CD4-positive, alpha-beta T cell treated with Interleukin-21 for 1 hour (primary cell): Measurements from ENCODE around the gene GRIN1.
"Not testable (repeated sequence)": the region's sequence is repeated elsewhere in the genome, so short reads cannot be mapped to it uniquely, and the experiment has no call there.

Source experiments
- DNase-seq: peaks from one replicate; pipeline ENCODE4 v3.0.0-alpha.2; 2020

The GRIN1 gene

DNA sequence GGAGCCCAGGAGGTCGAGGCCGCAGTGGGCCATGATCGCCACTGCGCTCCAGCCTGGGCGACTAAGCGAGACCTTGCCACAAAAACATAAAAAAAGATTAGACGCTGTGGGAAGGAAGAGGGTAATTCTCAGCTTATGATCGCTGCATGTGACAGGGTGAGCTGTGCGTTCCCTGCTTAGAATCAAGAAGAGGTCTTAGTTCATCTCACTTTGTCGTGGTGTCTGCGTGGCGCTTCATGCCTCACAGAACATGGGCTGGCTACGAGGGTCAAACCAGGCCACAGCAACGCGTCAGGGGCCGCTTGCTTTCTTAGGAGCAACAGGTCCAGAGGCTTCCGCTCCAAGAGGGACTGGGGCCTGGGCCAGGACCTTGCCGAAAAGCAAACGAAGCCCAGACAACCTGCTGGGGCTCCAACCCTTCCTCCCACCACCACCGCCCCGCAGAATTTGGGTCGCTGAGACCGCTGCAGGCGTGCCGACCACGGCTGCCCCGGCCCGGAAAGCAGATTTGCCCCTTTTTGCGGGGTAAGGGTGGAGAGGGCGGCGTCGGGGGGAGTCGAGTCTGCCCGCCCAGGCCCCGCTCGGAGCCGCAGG, 10.0 kb upstream of the GRIN1 start:
- peak; percentile 24 for DNase-seq

DNA sequence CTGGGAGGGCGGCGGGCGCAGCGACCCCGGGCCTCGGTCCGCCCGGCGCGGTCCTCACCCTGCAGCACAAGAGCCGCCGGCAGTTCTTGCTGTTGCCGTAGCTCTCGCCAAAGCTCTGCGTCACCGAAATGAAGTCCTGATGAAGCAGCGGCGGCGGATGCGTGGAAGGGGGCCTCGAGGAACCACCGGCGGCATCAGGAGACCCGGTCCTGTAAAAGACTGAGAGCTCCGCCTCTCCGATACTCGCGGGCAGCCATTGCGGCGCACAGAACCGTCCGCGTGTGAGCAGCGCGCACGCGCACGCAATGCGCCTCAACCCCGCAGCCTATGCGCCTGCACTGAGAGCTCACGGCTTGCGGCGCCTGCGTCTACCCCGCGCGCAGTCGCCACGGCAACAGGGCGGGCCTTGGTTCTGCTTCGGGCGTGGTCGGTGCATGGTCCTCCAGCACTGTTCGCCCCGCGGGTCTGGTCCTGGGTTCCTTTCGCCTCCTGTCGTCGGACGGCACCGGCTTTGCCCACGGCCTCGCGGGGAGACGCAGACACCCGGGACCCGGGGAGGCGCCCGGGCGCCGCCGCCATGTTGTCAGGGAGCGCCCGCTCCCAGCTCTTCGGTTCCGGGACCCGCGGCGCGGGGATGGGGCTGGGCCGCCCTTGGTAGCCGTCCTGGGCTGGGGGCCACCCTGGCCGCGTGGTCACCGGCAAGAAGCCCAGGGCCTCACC, 9.3 kb upstream of the GRIN1 start:
- peak; percentile 90 for DNase-seq

DNA sequence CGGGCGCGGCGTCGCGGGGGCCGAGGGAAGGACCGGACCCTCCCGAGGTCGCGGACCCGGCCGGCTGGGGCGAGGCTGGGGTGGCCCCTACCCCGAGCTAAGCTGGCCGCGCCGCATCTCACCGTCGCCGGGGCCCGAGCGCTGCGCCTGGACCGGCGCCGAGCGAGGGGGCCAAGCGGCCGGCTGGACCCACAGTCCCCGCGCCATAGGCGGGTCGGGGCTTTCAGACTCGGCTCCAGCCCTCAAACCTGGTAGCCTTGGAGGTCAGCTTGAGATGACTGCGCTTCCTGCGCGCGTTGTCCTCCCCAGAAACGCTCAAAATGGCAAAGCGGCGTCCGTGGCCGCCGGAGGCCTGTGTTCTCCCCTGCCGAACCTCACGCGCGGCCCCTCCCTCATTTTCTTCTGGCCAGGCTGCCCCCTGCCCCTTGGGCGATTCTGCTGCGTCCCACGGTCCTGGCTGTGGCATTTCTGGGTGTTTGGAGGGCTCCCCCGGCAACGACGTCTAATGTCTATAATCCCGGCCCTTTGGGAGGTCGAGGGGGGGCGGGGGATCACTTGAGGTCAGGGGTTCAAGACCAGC, 8.7 kb upstream of the GRIN1 start:
- no peak for DNase-seq

DNA sequence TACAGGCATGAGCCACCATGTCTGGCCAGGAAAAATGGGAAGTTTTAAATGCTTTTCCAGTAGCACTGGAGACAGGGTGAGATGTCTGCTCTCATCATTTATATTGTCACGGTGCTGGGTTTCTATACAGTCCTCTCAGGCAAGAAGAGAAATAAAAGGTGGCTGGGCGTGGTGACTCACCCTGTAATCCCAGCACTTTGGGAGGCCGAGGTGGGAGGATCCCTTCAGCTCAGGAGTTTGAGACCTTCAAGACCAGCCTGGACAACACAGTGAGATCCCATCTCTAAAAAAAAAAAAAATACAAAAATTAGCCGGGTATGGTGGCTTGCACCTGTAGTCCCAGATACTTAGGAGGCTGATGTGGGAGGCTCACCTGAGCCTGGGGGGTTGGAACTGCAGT, 4.8 kb upstream of the GRIN1 start:
- no peak for DNase-seq

DNA sequence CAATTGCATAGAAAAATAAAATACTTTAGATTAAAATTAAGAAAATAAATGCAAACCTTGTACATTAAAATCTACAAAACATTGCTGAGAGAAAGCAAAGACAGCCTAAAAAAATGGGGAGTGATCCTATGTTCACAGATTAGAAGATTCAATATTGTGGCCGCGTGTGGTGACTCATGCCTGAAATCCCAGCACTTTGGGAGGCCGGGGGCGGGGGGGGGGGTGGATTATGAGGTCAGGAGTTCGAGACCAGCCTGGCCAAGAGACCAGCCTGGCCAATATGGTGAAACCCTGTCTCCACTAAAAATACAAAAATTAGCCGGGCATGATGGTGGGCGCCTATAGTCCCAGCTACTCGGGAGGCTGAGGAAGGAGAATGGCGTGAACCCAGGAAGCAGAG, 3.8 kb upstream of the GRIN1 start:
- not testable (repeated sequence) for DNase-seq

DNA sequence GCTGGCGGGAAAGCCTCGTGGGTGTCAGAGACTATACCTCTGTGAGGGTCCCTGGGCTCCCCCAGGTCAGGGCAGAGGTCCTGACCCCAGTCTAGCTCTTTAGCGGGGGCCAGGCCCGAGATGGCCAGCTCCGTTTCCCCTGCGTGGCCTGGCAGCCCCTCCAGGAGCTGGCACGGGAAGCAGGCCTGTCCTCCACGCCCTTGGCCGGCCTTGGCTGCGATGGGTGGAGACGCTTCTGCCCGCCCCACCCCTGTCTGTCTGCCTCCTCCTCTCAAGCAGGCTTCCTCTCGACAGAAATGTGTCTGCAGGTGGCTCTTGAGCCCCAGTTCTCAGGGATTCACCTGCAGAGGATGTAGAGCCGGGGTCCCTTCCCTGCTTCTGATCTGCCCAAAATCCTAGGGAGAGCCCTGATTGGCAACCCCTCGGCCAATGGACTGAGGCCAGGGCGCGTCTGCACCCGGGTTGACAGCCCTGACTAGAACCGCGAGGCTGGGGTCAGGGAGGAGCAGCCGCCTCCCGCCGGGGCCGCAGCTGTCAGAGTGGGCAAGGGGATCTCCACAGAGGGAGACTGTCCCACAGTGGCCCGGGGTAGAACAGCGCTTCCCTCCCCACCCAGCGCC, 2.6 kb upstream of the GRIN1 start:
- DNase-seq = no peak

DNA sequence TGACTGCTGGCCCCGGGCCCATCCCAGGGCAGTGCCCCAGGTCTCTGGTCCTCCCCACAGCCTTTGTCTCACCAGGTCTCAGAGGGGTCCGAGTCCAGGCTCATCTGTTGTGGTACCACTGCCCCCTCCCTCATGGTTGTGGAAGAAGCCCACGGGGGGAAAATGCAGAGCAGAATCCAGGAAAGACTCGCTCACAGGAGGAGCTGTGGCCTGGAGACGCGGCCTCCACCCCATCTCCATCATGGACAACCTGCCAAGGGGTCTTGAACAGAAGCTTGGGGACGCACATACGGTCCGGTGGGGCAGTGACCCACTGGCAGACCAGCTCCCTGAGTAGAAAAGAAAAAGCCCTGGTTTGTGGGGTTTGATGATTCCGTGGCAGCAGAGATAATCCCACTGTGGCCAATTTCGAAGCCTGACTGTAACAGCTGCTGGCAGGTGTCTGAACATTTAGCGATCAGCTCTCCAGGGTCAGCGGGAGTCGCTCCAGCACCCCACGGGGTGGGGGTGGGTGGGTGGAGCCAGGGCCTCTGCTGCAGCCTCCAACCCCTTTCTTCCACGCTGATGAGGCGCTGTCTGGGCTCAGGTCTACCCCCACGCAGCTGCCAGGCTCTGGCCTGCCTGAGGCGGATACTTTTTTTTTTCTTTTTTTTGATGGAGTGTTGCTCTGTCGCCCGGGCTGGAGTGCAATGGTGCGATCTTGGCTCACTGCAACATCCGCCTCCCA, 1.9 kb upstream of the GRIN1 start:
- DNase-seq = no peak

DNA sequence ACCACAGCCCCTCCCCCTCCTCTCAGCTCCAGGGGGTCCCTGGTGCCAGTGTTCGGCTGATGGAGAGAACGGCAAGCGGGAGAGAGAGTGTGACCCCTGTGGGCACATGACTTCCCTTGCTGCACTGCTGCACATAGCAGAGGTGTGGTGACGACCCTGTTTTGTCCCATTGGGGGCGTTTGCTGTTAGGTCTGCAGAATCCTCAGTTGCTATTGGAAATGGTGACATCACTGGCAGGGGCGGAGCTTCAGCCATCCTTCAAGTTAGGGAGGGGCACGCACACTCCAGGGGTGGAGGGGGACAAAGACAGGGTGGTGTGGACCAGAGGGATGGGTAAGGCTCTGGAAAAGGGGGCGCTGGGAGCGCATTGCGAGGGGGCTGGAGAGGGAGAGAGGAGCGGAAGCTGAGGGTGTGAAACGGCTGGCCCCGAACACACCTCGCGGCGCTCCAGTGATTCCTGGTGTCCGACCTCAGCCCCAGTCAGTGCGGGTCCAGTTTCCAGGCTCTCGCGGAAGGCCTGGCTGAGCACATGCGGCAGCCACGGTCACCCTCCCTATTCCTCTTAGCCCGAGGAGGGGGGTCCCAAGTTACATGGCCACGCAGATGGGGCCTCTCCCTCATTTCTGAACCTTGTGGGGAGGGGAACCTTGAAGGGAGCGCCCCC, 764 bp upstream of the GRIN1 start:
- DNase-seq = no peak

DNA sequence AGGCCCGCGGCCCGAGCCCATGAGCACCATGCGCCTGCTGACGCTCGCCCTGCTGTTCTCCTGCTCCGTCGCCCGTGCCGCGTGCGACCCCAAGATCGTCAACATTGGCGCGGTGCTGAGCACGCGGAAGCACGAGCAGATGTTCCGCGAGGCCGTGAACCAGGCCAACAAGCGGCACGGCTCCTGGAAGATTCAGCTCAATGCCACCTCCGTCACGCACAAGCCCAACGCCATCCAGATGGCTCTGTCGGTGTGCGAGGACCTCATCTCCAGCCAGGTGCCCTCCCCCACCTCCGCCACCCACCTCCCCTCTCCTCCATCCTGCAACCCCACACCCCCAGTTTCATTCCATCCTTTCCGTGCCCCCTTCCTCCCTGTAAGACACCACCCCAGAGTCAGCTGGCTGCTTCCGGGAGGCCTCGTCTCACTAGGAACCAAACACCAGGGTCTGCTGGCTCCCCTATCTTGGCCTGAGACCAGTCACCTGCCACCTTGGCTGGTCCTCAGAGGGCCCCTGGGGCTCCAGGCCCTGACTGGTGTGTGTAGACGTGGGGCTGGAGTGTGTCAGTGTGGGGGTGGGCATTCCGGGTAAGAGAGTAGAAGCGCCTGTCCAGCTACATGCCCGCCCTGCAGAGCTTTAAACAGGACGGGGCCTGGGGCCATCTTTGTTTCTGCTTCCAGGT, 655 bp downstream of the GRIN1 start:
- no peak for DNase-seq

DNA sequence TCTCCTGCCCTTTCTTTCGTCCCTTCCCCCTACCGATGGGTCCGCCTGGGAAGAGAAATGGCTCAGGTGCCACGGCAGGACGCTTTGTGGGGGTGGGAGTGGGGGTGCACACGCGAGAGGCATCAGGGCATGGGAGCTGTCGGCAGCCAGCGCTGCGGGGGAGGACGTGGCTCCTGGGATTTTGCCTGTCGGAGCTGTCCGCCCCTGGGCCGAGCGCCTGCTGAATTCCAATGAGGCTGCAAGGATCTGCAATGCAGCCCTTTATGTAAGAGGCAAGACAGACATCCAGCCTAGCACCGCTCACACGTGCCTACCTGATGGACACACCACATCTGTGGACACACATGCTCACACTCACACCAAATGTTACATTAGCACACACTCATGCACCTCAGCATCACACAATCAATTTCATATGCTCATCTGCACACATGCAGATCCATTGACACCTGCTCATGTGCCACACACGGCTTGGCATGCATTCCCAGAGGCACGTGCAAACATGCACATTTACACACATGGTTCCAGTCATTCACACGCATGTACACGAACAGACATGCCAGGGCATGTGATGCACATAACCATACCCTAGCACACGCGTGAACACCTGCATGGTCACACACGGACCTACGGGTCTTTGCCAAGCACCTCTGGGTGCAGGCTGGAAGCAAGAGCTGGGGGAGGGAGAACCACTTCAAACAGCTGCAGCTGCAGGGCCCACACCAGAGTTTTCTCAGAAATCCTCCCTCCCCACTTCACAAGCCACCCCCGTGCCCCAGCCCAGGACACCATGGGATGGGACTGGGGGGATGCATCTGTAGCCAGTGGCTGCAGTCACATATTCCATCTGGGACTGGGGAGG, 1.4 kb downstream of the GRIN1 start:
- no peak for DNase-seq

DNA sequence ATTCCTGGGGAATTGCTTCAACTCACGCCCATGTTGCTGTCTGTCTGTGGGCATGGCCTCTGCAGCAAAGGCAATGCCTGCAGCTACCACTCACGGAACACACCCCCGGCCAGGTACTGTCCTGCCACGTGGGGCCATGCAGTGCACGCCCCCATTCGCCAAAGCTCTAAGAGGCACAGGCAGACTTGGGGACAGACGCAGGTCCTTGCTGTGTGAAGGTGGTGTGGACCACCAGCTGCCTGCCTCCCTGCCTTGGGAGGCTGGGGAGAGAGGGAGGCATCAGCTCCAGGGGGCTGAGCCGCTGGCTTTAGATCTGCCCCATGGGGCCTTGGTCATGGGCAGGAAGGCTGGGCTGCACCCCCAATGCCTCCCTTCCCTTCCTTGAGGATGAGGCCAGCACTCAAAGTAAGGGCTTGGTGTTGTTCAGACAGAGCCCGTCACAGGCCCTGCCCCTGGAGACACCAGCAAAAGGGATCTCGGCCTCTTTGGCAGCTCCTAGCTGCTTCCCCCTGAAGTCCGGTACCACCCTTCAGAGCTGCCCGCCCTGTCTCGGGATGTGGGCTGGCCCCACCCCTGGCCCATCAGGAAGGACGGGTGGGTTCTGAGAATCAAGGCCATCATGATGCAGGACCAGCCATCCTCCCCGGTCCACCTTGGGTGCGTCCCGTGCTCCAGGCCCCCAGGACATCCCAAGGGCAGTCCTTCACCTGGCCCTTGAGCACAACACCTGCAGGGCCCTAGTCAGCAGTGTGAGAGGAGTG, 2.3 kb downstream of the GRIN1 start:
- no peak for DNase-seq

DNA sequence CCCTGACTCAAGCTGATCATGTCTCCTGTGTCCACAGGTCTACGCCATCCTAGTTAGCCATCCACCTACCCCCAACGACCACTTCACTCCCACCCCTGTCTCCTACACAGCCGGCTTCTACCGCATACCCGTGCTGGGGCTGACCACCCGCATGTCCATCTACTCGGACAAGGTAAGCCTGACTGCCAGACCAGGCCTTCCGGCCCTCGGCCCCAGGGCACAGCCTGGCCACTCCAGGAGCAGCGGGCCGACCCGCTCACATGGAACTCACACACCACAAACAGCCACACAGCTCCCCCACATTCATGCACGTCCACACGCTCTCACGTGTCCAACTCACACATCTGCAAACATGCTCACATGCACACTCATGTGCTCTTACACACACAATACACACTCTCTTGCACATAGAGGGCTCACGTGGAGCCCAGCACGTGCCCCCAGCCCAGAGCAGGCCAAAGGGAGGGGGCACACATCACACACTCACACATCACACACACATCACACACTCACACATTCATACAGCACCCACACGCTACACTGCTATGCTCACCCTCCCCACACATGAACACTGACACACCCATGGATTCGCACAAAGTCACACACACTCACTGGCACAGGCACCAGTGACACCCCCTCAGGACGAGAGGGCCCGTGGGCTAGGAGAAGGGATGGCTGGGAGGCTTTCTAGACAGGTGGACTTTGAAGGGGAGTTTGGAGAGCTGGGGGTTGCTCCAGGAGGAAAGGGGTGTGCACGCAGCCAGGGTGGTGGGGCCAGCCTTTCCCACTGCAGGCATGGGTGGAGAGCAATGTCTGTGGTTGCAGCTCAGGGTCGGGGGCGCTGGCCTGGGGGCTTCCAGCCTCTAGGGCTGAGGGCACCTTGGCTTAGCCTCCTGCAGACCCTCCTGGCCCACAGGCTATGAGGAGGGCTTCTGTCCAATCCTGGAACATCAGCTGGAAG, 3.3 kb downstream of the GRIN1 start:
- no peak for DNase-seq

DNA sequence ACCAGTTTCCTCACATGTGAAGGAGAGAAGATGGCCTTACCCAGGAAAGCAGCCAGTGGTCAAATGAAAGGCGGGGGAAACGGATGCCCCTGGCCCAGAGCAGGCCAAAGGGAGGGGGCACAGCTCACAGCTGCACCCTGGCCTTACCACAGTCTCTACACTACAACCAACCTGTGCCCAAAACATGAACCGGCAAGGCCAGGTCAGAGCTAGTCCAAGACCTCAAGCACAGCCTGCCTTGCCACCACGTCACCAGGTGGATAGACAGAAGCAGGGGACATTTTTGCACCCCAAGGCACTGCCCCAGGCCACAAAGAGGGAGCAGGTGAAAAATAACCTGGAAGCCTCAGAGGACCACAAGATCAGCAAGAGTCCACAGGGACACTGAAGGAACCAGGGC, 4.5 kb downstream of the GRIN1 start:
- DNase-seq = no peak

DNA sequence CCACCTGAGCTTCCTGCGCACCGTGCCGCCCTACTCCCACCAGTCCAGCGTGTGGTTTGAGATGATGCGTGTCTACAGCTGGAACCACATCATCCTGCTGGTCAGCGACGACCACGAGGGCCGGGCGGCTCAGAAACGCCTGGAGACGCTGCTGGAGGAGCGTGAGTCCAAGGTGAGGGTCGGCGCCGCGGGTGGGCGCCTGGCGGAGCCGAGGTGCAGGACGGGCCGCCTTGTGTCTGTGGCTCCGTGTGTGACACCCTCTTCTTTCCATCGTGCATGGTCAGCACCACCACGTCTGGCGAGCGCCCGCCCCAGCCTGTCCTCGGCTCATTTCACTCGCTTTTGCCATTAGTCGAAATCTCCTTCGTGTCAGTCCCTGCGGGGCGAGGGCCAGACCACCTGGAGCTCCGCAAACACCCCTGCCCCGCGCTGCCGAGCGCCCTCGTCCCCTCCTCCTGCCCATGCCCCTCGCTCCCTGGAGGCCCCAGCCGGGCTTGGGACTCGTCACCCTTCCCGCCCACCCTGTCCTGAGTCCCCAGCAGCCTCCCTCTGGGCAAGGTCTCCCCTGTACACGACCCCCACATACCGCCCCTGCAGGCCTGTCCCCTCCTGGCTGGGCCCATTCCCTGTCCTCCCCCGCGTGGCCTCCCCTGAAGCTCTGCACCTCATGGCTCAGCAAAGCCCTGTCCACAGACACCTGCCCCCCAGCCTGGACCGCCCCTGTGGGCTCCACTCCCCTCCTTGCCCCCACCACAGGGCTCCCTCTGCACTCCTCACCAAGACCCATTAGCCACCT, 7.0 kb downstream of the GRIN1 start:
- DNase-seq = no peak

DNA sequence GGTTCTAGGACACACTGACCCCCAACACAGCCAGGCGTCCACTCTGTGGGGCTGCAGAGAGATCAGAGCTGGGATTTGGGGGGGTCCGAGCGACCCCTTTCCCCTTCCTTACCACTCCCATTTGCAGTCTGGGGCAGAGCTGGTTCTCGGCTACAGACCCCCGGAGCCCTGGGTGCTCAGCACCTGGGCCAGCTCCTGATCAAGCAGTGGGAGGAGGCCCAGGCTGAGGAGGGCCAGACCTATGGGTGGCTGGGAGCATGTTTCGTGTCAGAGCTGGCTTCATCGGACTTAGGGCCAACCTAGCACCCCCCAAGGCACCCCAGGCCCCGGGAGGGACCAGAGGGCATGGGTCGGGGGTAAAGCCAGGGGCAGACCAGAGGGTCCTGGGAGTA, 7.6 kb downstream of the GRIN1 start:
- DNase-seq = no peak

DNA sequence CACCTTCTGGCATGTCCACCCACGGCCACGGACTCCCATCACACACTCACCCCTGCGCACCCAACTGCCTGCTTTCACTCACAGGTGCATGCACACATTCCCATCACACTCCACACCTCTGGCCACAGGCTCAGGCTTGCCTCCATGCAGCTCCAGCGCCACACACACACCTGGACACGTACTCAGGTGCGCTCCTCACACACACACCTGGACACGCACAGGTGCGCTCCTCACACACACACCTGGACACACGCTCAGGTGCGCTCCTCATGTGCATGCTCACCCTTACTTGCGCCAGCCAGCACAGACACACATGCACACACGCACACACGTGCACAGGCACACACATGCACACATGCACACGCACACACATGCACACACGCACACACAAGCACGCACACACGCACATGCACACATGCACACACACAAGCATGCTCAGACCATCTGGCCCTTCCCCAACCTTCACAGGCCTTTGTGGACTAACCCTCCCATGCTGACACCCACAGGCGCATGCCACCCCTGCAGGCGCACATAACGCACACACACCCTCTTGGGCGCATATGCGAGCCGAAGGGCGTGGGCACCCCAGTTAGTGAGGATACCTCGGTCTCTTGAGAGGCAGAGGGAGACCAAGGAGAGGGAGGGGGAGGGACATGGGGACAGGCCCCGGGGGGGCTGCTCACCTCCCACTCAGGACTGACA, 8.3 kb downstream of the GRIN1 start:
- DNase-seq = no peak

DNA sequence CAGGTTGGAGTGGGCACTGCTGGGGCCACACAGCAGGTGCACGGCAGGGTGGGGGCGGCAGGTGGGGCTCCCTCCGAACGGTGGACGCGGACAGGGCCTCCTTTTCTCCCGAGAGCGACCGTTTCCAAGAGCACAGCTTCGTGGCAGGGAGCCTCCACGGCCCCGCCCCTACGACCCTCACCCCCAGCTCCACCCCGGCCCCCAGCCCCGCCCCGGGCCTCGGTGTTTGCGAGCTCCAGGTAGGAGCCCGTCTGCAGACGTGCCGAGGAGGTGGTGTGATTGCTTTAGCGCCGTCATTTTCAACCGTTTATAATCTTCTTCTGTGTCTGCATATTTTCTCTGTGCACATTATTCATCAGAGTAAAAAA, 8.8 kb downstream of the GRIN1 start:
- DNase-seq = no peak

DNA sequence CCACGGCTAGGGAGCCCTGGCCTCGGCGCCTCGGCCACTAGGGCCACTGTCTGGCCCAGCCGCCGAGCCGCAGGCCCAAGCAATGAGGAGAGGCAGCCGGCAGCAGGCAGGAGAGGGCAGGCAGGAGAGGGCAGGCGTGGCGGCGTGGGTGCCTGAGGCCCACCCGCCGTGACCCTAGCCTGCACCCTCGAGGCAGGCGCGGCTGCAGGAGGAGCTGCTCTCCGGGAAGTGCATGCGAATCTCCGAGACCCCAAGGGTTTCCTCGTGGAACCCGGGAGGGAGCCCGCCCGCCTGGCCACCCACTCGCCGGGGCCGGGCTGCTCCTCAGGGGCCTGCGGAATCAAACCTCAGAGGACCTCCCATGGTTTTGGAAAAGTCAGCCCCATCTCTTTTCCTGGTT, 9.3 kb downstream of the GRIN1 start:
- DNase-seq = no peak
